ENCODE measurements around the gene COA8. TPM values are rescaled to one million over a fixed set of nuclear protein-coding genes. Genes with fewer than 3 reads are reported as not detected.

COA8 gene
- total and polyA plus RNA-seq, 2 of the 4 experiments (the other 2 are of a cell fraction) = 12.2 to 21.1 TPM

GRCh38 chr14:103633391-103633790, 70.6 kb downstream of the COA8 start:
- H3K27me3 ChIP-seq (ENCODE audit: control insufficient read depth, insufficient read depth, low read length) = no peaks in the 10 kb centered on the region
- DNase-seq = no peak
- peaks cover 14% of the 10 kb centered on the region for H3K36me3 ChIP-seq (ENCODE audit: control insufficient read depth, insufficient read depth, low read length)
- H3K27ac ChIP-seq (ENCODE audit: insufficient read depth, low read length) = no peak overlapping the region
- H3K4me2 ChIP-seq (ENCODE audit: low read depth, low read length) = no peak overlapping the region
- POLR2A ChIA-PET (ENCODE audit: unreplicated experiment) = no interaction called here
- no peak overlapping the region for H4K91ac ChIP-seq (ENCODE audit: insufficient read depth, low read depth, low read length)
- in situ Hi-C loops (cut with MboI; ENCODE audit: low sequenced_read_pairs) = no loop called here
- H3K18ac ChIP-seq (ENCODE audit: low read depth, low read length) = no peak overlapping the region
- no peak overlapping the region for H4K5ac ChIP-seq (ENCODE audit: low read depth, low read length)
- no peak overlapping the region for H2AFZ ChIP-seq (replicated peaks; ENCODE audit: low read length, poor library complexity)
- H2BK20ac ChIP-seq (ENCODE audit: low read depth, low read length) = no peak overlapping the region
- H3K9ac ChIP-seq (ENCODE audit: low read depth, low read length) = no peak overlapping the region
- H3K4me1 ChIP-seq (ENCODE audit: control insufficient read depth, insufficient read depth, low read length) = peaks cover 11% of the 10 kb centered on the region
- no peak overlapping the region for H2BK15ac ChIP-seq (ENCODE audit: low read depth, low read length)
- no peak overlapping the region for H3K14ac ChIP-seq (replicated peaks; ENCODE audit: low read depth, low read length)
- no peak overlapping the region for H3K56ac ChIP-seq (ENCODE audit: extremely low read depth, insufficient read depth, low read length)
- peaks cover 84% of the 10 kb centered on the region for H4K20me1 ChIP-seq (ENCODE audit: insufficient read depth, low read length)
- no peak overlapping the region for H4K8ac ChIP-seq (ENCODE audit: low read depth in 2 of 2, low read length in 2 of 2)
- CTCF ChIA-PET = no interaction called here
- peaks cover 0 to 18% of the 10 kb centered on the region in 2 experiments; a peak in 2 of 4 replicates for H3K79me1 ChIP-seq (ENCODE audit: low read depth in 1 of 2, low read length in 2 of 2)
- no peak overlapping the region for H2AK9ac ChIP-seq (replicated peaks; ENCODE audit: low read depth, low read length, poor library complexity)
- H2AK5ac ChIP-seq (ENCODE audit: low read depth, low read length) = no peak overlapping the region
- intact Hi-C loops (cut with micrococcal nuclease) = no loop called here
- H3K23ac ChIP-seq (ENCODE audit: low read depth, low read length) = no peak overlapping the region
- BruUV-seq (replicated peaks) = no TSS peak
- TF ChIP-seq CEBPB (IDR thresholded peaks at IDR 0.05; ENCODE audit: low read depth, low read length) (no peak), BHLHE40 (IDR thresholded peaks at IDR 0.05; ENCODE audit: low read depth, low read length) (no peak), MAZ (IDR thresholded peaks at IDR 0.05; ENCODE audit: borderline replicate concordance, low read depth, low read length) (no peak), FOS (IDR thresholded peaks at IDR 0.05; ENCODE audit: low read depth, low read length) (no peak), CHD1 (IDR thresholded peaks at IDR 0.05; ENCODE audit: low read depth, low read length) (no peak), NFE2L2 (IDR thresholded peaks at IDR 0.05; ENCODE audit: low read depth, low read length) (no peak)
- WGBS, 2 experiments (ENCODE audit: extremely low coverage in 2 of 2, insufficient read length in 1 of 2) = no CpG with 5 or more reads among the region's 1 CpG
- H2BK120ac ChIP-seq (ENCODE audit: low read depth, low read length) = no peak overlapping the region
- H2BK5ac ChIP-seq (ENCODE audit: low read depth, low read length, poor library complexity, severe bottlenecking) = no peak overlapping the region
- H3K4ac ChIP-seq (ENCODE audit: low read depth, low read length) = no peak overlapping the region
- H3K9me3 ChIP-seq (ENCODE audit: control insufficient read depth, insufficient read depth, low read length) = no peaks in the 10 kb centered on the region
- H3K9me1 ChIP-seq (ENCODE audit: insufficient read depth, low read length) = peaks cover 13% of the 10 kb centered on the region
- ATAC-seq (ENCODE audit: low read depth) = no peak
- H3K4me3 ChIP-seq (ENCODE audit: insufficient read depth, low read depth, low read length) = no peak overlapping the region
- dilution Hi-C loops (cut with HindIII; ENCODE audit: low sequenced_read_pairs, unreplicated experiment) = no loop called here
